Stimulated activated naive CD8-positive, alpha-beta T cell treated with anti-CD3 and anti-CD28 coated beads, Interleukin-15, Interleukin-2, amounts not matched to agents 100 U/mL and 50 U/mL, for 24 hours (primary cell): Measurements from ENCODE around the gene PRSS38.

Experiments used
- ATAC-seq: fragments of 150-1000 bp; cut with Tn5 transposase; one replicate; pipeline ENCODE4 v1.10.0; 2021
- DNase-seq: peaks from one replicate; pipeline ENCODE4 v3.0.0; 2021

The PRSS38 gene

GRCh38 chr1:227815468-227816409, at the start of gene PRSS38:
PRSS38 (plus strand) TSS chr1:227815675; CDS start chr1:227815717, 42 bp downstream.
- no peak for DNase-seq

DNA sequence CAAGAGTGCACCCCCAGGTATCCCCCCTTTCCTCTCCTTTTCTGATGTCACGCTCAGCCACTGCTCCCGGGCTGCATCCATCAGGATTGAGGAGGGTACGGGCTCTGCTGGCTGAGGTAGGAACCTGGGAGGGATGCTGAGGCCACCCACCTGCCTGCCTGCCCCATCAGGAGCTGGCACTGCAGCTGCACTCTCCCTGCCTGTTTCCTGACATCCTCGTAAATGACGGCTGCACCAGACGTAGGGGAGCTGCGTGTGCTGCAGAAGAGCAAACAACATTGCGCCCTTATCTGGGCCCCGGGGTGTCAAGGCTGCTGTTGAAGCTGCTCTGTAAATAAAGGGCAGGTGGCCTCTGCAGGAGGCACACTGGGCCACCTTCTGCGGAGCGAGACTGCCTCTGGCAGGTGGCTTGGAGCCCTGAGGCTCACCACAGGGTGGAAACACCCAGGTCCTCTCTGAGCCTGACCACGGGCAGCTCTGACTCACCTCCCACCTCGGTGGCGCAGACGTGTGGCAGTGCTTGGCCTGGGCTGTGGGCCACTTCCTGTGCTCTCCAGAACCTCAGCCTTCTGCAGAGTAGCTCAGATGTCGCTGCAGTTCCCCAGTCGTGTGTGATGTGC, 49.4 kb upstream of the PRSS38 start:
- ATAC-seq (peak; percentile 80), DNase-seq (peak; percentile 74)

More at GRCh38 chr1:227815468-227816409, at the start of gene PRSS38:
- no peak for ATAC-seq

DNA sequence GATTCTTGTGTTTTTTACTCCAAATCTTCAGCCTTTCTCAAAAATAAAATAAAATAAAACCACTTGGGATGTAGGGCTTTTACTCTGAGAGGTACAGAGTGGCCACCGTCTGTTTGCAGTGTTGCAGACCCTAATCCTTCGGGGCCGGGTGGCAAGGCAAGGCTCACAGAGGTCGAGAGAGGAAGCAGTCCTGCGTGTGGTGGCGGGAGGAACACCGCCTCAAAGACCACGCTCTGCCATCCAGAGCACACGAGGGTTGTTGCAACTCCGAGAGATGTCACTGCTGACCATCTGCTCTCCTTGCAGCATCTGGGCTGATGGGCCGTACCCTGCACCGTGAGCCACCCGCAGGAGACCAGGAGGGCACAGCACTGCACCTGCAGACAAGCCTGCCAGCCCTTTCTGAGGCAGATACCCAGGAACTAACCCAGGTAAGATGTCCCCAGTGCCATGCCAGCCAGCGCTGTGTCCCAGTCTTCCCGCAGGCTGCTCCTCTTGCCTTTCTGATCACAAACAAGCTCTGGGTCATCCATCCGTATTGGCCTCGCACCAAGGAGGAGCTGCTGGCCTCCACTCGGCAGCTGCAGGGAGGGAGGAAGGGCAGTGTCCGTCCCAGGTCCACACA, 48.7 kb upstream of the PRSS38 start:
- ATAC-seq (no peak), DNase-seq (no peak)

- ATAC-seq = no peak
- no peak for DNase-seq
Measured at GRCh38 chr1:227767401-227768124, 47.9 kb upstream of the PRSS38 start.

DNA sequence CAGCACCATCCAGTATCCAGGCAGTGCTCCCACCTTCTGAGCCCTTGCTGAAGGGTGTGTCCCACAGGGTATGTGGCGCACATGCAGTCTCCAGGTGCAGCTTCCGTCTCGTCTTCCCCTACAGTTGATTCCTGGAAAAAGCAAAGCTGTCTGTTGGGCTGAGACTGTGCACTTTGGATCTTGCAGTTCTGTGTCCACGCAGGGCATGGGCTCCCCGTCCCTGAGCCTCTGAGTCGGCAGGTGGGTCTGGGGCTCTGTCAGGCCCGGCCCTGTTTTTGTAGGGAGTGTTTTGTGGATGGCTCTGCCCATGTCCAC, 47.4 kb upstream of the PRSS38 start:
- ATAC-seq = no peak

GRCh38 chr1:227768640-227769039, 46.8 kb upstream of the PRSS38 start:
- DNase-seq (no peak), ATAC-seq (no peak)

More for the DNA sequence above, 47.4 kb upstream of the PRSS38 start:
- no peak for DNase-seq

DNA sequence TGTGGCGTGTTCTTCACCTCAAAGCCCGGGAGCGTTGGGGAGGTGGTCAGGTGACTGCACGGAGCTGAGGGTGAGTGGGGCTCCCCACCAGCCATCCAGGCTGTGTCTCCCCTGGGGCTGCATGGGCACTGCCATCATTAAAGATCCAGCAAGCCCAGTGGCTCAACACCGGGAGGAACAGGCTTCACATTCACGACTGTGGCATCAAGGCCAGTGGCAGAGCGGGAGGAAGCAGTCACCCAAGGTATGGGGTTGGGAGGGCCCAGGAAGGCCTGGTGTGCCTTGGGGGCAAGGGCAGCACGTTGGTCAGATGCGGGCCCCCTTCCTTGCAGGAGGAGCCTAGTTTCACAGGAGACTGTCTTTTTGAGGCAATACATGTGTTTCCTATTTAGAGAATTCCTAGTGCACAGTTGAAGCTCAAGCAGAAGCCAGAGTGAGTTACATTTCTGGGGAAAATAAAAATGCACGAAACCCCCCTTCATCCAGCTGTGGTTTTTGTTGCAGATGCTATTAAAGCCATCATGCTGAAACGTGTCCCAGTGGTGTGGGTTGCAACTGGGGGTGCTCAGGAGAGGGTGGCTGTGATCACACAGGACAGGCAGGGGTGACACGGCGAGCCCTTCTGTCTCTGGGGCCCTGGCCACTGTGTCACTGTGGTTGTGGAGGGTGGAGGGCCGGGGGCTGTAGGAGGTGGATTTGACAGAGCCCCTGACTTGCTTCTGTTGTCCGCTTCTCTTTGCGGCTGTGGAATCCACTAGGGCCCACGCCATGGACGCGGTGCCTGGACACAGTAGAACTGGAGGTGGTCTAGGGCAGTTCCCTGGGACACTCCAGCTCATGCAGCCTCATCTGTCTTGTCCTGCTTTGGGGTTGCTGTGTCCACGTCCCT, 46.2 kb upstream of the PRSS38 start:
- ATAC-seq (no peak), DNase-seq (no peak)

- ATAC-seq = no peak
- no peak for DNase-seq
Measured at GRCh38 chr1:227769936-227770494, 45.5 kb upstream of the PRSS38 start.

- DNase-seq (no peak), ATAC-seq (no peak)
Measured at GRCh38 chr1:227770812-227771211, 44.7 kb upstream of the PRSS38 start.

- ATAC-seq (no peak), DNase-seq (no peak)
Measured at GRCh38 chr1:227771326-227771725, 44.1 kb upstream of the PRSS38 start.

- DNase-seq (no peak), ATAC-seq (no peak)
Measured at GRCh38 chr1:227771771-227772170, 43.7 kb upstream of the PRSS38 start.

- ATAC-seq = no peak
- DNase-seq = no peak
Measured at GRCh38 chr1:227773558-227773957, 41.9 kb upstream of the PRSS38 start.

DNA sequence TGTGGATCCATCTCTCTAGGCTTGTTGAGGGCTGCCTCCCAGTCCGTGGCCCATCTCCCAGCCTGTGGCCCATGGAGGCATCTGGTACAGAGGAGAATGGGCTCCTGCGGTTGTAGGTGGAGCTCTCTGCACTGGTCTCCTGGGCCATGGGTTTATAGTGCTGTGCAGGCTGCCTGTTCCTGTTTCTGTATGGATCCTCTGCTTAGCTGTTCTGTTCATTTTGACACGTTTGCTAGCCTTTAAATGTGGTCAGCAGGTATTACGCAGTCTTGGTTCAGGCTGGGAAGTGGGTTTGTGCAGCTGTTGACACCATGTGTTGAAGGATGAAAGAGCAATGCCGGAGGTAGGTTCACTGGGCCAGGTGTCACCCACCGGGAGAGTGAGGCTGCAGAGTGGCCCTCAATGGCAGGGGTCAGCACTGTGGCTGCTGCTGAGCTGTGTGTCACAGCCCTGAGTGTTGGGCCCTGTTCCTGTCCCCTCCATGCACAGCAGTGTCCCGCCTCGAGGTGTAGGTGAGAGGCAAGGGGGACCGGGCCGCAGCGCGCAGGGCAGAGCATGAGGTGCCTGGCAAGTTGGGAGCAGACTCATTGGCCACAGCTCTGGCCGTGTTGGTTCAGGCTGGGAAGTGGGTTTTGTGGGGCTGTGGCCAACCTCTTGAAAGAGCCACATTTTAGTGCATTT, 41.3 kb upstream of the PRSS38 start:
- ATAC-seq (peak; percentile 51), DNase-seq (no peak)

- DNase-seq (no peak), ATAC-seq (no peak)
Measured at GRCh38 chr1:227774821-227775661, 40.4 kb upstream of the PRSS38 start.

DNA sequence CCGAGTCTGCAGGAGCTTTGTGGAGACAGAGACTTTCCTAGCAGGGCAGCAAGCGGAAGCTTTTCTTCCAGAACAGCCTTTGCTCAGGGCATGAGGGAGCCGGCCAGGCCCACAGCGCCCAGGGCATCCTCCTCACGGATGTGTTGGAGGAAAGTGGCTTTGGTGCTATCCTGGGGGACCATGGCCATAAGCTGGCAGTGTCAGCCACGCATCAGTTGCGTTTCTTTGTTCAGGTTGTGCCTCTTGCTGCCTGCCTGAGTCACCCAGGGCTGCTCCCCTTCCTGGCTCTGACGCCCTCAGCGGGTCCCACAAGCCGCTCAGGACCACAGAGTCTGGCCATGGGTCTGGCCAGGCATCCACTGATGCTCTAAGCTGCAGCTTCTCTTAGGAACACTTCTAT, 39.6 kb upstream of the PRSS38 start:
- ATAC-seq (no peak), DNase-seq (no peak)

GRCh38 chr1:227776331-227776771, 39.1 kb upstream of the PRSS38 start:
- DNase-seq (no peak), ATAC-seq (no peak)

DNA sequence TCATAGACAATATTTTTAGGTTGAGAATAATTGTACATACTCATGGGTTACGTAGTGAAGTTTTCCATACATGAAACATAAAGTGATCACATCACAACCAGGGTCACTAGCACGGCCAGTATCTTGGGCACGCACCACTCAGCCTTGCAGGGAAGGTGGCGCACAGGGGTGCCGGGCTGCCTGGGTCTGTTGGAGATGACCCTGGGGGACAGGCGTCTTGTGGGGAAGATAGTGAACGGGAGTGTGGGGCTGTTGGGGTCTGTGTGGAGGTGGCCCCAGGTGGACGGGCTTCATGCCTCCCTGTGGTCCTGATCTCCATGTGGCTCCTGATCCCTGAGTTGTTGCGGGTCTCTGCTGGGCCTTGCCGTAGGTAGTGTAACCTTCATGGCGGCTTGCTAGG, 38.3 kb upstream of the PRSS38 start:
- no peak for ATAC-seq
- DNase-seq = no peak

- DNase-seq (no peak), ATAC-seq (no peak)
Measured at GRCh38 chr1:227777646-227778045, 37.8 kb upstream of the PRSS38 start.

GRCh38 chr1:227778401-227778947, 37.0 kb upstream of the PRSS38 start:
- ATAC-seq = no peak
- DNase-seq = no peak
